ENCODE measurements around the gene GMCL2. TPM values are rescaled to one million over a fixed set of nuclear protein-coding genes. Genes with fewer than 3 reads are reported as not detected.

GMCL2 gene
- polyA plus RNA-seq, 1 of the 3 experiments (the other 2 are of a cell fraction): not detected

GRCh38 chr5:178176791-178177190, 10.4 kb downstream of the GMCL2 start:
- Histone ChIP-seq H3K9ac (no peak overlapping the region), H3K4me2 (no peak overlapping the region), H4K20me1 (ENCODE audit: insufficient read depth) (no peaks in the 10 kb centered on the region), H2AFZ (ENCODE audit: low read depth) (no peak overlapping the region), H3K27ac (ENCODE audit: low read depth in 2 of 2, low read length in 1 of 2) (no peak overlapping the region), H3K4me3 (ENCODE audit: low read depth in 2 of 2, low read length in 1 of 2) (no peak overlapping the region), H3K4me1 (ENCODE audit: control insufficient read depth in 1 of 2, insufficient read depth in 2 of 2, low read depth in 1 of 2, low read length in 1 of 2) (no peaks in the 10 kb centered on the region), H3F3A (replicated peaks; ENCODE audit: insufficient read depth) (no peaks in the 10 kb centered on the region), H3K9me3 (no peaks in the 10 kb centered on the region), H3K79me2 (ENCODE audit: insufficient read depth) (no peaks in the 10 kb centered on the region), H3K27me3 (ENCODE audit: insufficient read depth) (no peaks in the 10 kb centered on the region), H3K36me3 (replicated peaks in 1 of 2; ENCODE audit: control insufficient read depth in 1 of 2, insufficient read depth in 2 of 2, low read length in 1 of 2) (no peaks in the 10 kb centered on the region), H3K9me2 (no peaks in the 10 kb centered on the region)
- no peak for DNase-seq
- TF ChIP-seq FOXM1 (IDR thresholded peaks at IDR 0.05; ENCODE audit: low read depth): no peak
- no peak for TF ChIP-seq EP300 (IDR thresholded peaks at IDR 0.05; ENCODE audit: borderline replicate concordance in 1 of 2, low read depth in 1 of 2, low read length in 1 of 2)
- no peak for TF ChIP-seq MEF2A (IDR thresholded peaks at IDR 0.05; ENCODE audit: borderline replicate concordance, low read depth)
- TF ChIP-seq NFIC (IDR thresholded peaks at IDR 0.05; ENCODE audit: borderline replicate concordance): no peak
- no peak for TF ChIP-seq TCF12 (IDR thresholded peaks at IDR 0.05)
- TF ChIP-seq, protein P1, sequence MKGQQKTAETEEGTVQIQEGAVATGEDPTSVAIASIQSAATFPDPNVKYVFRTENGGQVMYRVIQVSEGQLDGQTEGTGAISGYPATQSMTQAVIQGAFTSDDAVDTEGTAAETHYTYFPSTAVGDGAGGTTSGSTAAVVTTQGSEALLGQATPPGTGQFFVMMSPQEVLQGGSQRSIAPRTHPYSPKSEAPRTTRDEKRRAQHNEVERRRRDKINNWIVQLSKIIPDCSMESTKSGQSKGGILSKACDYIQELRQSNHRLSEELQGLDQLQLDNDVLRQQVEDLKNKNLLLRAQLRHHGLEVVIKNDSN (IDR thresholded peaks at IDR 0.05; ENCODE audit: borderline replicate concordance, low read depth): no peak
- no peak for TF ChIP-seq CHD2 (IDR thresholded peaks at IDR 0.05; ENCODE audit: low read length, partially characterized antibody)
- TF ChIP-seq JUND (IDR thresholded peaks at IDR 0.05): no peak
- TF ChIP-seq GABPA (IDR thresholded peaks at IDR 0.05; ENCODE audit: low read depth): no peak
- no peak for TF ChIP-seq NRF1 (IDR thresholded peaks at IDR 0.05; ENCODE audit: low read depth, low read length)
- no peak for TF ChIP-seq EZH2phosphoT487 (IDR thresholded peaks at IDR 0.05; ENCODE audit: borderline replicate concordance, low read depth)
- no peak for TF ChIP-seq ELF1 (IDR thresholded peaks at IDR 0.05)
- no peak for TF ChIP-seq FOSL2 (IDR thresholded peaks at IDR 0.05; ENCODE audit: borderline replicate concordance, low read depth)
- TF ChIP-seq RAD21 (IDR thresholded peaks at IDR 0.05; ENCODE audit: low read length): no peak
- TF ChIP-seq RXRA (IDR thresholded peaks at IDR 0.05; ENCODE audit: borderline replicate concordance, low read depth): no peak
- no peak for TF ChIP-seq IRF3 (IDR thresholded peaks at IDR 0.05; ENCODE audit: low read depth, low read length)
- TF ChIP-seq SMC3 (IDR thresholded peaks at IDR 0.05; ENCODE audit: low read depth, low read length): no peak
- ChIA-PET CTCF (no interaction called here), POLR2A (interaction anchor here (0.7 kb wide), 1 partner anchor 54 kb away, joined by 4 read pairs; no protein-coding TSS in a partner anchor)
- 81% methylated on average over 6 of the region's 6 CpGs for WGBS (ENCODE audit: low lambda C conversion rate)

GRCh38 chr5:178174456-178174855, 12.7 kb downstream of the GMCL2 start:
- DNase-seq: no peak
- no peaks in the 10 kb centered on the region for H3K79me2 ChIP-seq (ENCODE audit: insufficient read depth)
- H3K4me1 ChIP-seq (ENCODE audit: control insufficient read depth in 1 of 2, insufficient read depth in 2 of 2, low read depth in 1 of 2, low read length in 1 of 2): no peaks in the 10 kb centered on the region
- no peaks in the 10 kb centered on the region for H3K9me2 ChIP-seq
- POLR2A ChIA-PET: no interaction called here
- no peaks in the 10 kb centered on the region for H3F3A ChIP-seq (replicated peaks; ENCODE audit: insufficient read depth)
- no peak overlapping the region for H3K27ac ChIP-seq (ENCODE audit: low read depth in 2 of 2, low read length in 1 of 2)
- 72% methylated on average over 3 of the region's 3 CpGs for WGBS (ENCODE audit: low lambda C conversion rate)
- TF ChIP-seq IRF3 (IDR thresholded peaks at IDR 0.05; ENCODE audit: low read depth, low read length) (no peak), GABPA (IDR thresholded peaks at IDR 0.05; ENCODE audit: low read depth) (no peak)
- H3K4me3 ChIP-seq (ENCODE audit: low read depth in 2 of 2, low read length in 1 of 2): no peak overlapping the region
- no peaks in the 10 kb centered on the region for H4K20me1 ChIP-seq (ENCODE audit: insufficient read depth)
- CTCF ChIA-PET: interaction anchor here (1.1 to 1.6 kb wide), 2 partner anchors 10 to 98 kb away, joined by 6 read pairs; no protein-coding TSS in a partner anchor
- no peak overlapping the region for H3K9ac ChIP-seq
- no peak overlapping the region for H2AFZ ChIP-seq (ENCODE audit: low read depth)
- H3K9me3 ChIP-seq: no peaks in the 10 kb centered on the region
- no peaks in the 10 kb centered on the region for H3K36me3 ChIP-seq (replicated peaks in 1 of 2; ENCODE audit: control insufficient read depth in 1 of 2, insufficient read depth in 2 of 2, low read length in 1 of 2)
- no peak overlapping the region for H3K4me2 ChIP-seq
- no peaks in the 10 kb centered on the region for H3K27me3 ChIP-seq (ENCODE audit: insufficient read depth)
